Heart left ventricle (tissue), 13 donors: ENCODE measurements around the gene PUS3.

Experiments
- POLR2A ChIP-seq, 2 donors: fragments of 450-650 bp; IDR thresholded peaks; one replicate each; pipeline ENCODE4 v1.6.1; 2017; ENCODE audit warnings: antibody characterized with exemption in 2 of 2, mild to moderate bottlenecking in 2 of 2, moderate library complexity in 2 of 2
- TF ChIP-seq, protein P1 (sequence below), 12 donors: fragments of 200-600 bp; sonication (generic) in 4 of 12; IDR thresholded peaks; one replicate each; pipeline versions ENCODE4 v1.5.0 to v1.8.0; 2018 to 2022; ENCODE audit warnings: antibody characterized with exemption in 12 of 12, mild to moderate bottlenecking in 5 of 12
- donor health status: ischemic (EF 13 %, LVEDD 7.1; RV severe dilation, severe dysfunction).
- donor health status: DM: no; HTN: yes; CAD: no.
- donor health status: DM: no; HTN: no; CAD: no.
- donor health status: ischemic (EF 25% LVEDD 6.9; RV normal size, moderate dysfunction).
- donor health status: ischemic (EF 25% LVEDD 5.7; RV mildly dilated, moderate dysfunction).
- donor health status: ischemic (EF 35%, LVEDD 5.7; RV mildly dilated, moderate dysfunction).
- donor health status: nonischemic (EF 11% LVEDD 7.7; RV severe dilation, severe dysfunction).
- donor health status: DM: yes; HTN: yes; CAD: no.
- donor health status: PGD.
- donor health status: ischemic (EF 29% LVEDD 5.4; RV normal size, mild dysfunction).
- donor health status: nonischemic (EF 23%, LVEDD 6.1; RV moderate dilation, normal function).

DNA sequence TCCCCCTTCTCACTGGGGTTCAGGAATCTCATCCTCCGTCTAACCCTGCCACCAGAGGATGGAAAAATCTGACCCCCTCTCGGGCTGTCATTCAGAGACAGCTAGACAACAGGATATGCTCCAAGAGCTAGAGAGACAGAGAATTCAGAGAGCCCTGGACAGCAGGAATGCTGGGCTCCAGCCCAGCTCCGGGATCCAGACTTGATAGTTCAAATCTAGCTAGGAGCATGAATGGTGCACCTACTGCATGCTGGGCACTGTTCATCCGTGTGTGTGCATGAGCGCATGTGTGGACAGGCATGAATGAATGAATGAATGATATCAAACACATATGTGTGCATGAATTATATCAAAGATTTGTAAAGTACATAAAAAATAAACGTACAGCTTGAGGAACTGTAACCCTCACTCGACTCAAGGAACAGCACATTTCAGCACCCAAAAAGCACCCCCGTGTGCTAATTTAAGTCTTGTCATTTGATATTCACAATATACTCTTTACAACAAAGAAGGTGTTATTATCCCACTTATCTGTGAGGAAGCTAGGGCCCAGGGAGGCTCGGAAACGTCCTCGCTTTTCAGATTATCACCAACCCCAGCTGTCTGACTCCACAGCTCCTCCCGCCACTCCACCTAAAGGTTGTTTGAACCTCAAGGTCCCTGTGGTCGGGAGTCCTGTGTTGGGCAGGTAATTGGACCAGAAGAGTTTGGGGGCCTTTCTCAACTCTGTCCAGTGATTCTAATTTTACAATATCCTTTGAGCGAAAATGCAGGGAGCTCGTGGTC lies 42.2 kb upstream of the PUS3 start:
- TF ChIP-seq, protein P1, sequence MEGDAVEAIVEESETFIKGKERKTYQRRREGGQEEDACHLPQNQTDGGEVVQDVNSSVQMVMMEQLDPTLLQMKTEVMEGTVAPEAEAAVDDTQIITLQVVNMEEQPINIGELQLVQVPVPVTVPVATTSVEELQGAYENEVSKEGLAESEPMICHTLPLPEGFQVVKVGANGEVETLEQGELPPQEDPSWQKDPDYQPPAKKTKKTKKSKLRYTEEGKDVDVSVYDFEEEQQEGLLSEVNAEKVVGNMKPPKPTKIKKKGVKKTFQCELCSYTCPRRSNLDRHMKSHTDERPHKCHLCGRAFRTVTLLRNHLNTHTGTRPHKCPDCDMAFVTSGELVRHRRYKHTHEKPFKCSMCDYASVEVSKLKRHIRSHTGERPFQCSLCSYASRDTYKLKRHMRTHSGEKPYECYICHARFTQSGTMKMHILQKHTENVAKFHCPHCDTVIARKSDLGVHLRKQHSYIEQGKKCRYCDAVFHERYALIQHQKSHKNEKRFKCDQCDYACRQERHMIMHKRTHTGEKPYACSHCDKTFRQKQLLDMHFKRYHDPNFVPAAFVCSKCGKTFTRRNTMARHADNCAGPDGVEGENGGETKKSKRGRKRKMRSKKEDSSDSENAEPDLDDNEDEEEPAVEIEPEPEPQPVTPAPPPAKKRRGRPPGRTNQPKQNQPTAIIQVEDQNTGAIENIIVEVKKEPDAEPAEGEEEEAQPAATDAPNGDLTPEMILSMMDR (IDR thresholded peaks at IDR 0.05): no peak
- no peak for TF ChIP-seq POLR2A (IDR thresholded peaks at IDR 0.05)
